ENCODE measurements around the gene ENO4. TPM values are rescaled to one million over a fixed set of nuclear protein-coding genes. Genes with fewer than 3 reads are reported as not detected.

The ENO4 gene
- total and polyA plus RNA-seq, 10 of the 15 experiments (the other 5 are each of a cell fraction or from before 2014, with no cell fraction given) = 0.12 to 0.37 (median 0.18) TPM; not detected in 7

GRCh38 chr10:116886772-116887171, 37.5 kb downstream of the ENO4 start (continued):
- no peak for TF ChIP-seq HSF1 (IDR thresholded peaks at IDR 0.05; ENCODE audit: low read depth, low read length)

GRCh38 chr10:116888380-116889055, 39.2 kb downstream of the ENO4 start:
- intact Hi-C loops (cut with micrococcal nuclease; ENCODE audit: unreplicated experiment) = no loop called here
- no peak overlapping the region for H2AFZ ChIP-seq (ENCODE audit: control insufficient read depth, low read depth, low read length)
- H4K20me1 ChIP-seq (ENCODE audit: control insufficient read depth, insufficient read depth) = no peaks in the 10 kb centered on the region
- POLR2A ChIA-PET = interaction anchor here (1.2 kb wide), 1 partner anchor 9 kb away, joined by 4 read pairs; no protein-coding TSS in a partner anchor
- CTCF ChIA-PET = interaction anchor here (1.5 kb wide), 1 partner anchor 24 kb away, joined by 3 read pairs; no protein-coding TSS in a partner anchor
- H3K79me2 ChIP-seq (ENCODE audit: control insufficient read depth, insufficient read depth, low read length) = no peaks in the 10 kb centered on the region
- DNase-seq (ENCODE audit: low read depth, low spot score) (no peak), ATAC-seq (no peak), FAIRE-seq (no peak)
- WGBS (ENCODE audit: insufficient coverage, insufficient replicate concordance, low lambda C conversion rate, missing lambda C conversion rate) = 46% methylated on average over 7 of the region's 7 CpGs
- H3K27me3 ChIP-seq (replicated peaks in 1 of 2; ENCODE audit: control insufficient read depth in 2 of 2, insufficient read depth in 2 of 2, low read length in 1 of 2) = peaks cover 0 to 3% of the 10 kb centered on the region in 2 experiments; a peak in 2 of 4 replicates
- BruUV-seq (replicated peaks) = no TSS peak
- SMC1A ChIA-PET (ENCODE audit: uncharacterized antibody, unreplicated experiment) = no interaction called here
- no peak overlapping the region for H3K27ac ChIP-seq (ENCODE audit: control insufficient read depth, insufficient read depth)
- no peaks in the 10 kb centered on the region for H3K9me3 ChIP-seq (replicated peaks; ENCODE audit: control insufficient read depth, insufficient read depth, low read length)
- no peaks in the 10 kb centered on the region for H3K36me3 ChIP-seq (ENCODE audit: control insufficient read depth in 2 of 2, insufficient read depth in 2 of 2, low read length in 1 of 2)
- no peak overlapping the region for H3K9ac ChIP-seq (ENCODE audit: control insufficient read depth, insufficient read depth, low read length)
- in situ Hi-C loops (cut with MboI) = no loop called here
- H3K4me3 ChIP-seq = no peak overlapping the region
- RAD21 ChIA-PET (ENCODE audit: unreplicated experiment) = no interaction called here
- H3K4me1 ChIP-seq (ENCODE audit: control insufficient read depth, insufficient read depth, low read length) = no peaks in the 10 kb centered on the region
- H3K4me2 ChIP-seq (ENCODE audit: control insufficient read depth, insufficient read depth) = no peak overlapping the region
- TF ChIP-seq PRDM15 (CRISPR knock-in tag; IDR thresholded peaks at IDR 0.05) (no peak), RB1 (IDR thresholded peaks at IDR 0.05; ENCODE audit: borderline replicate concordance) (no peak), RFX5 (IDR thresholded peaks at IDR 0.05; ENCODE audit: low read depth, low read length) (no peak), BMI1 (IDR thresholded peaks at IDR 0.05; ENCODE audit: borderline replicate concordance) (no peak), CBX5 (IDR thresholded peaks at IDR 0.05; ENCODE audit: low read depth) (no peak), CEBPB (IDR thresholded peaks at IDR 0.05; ENCODE audit: borderline replicate concordance in 1 of 2, low read depth in 2 of 2, low read length in 2 of 2) (no peak), POLR2AphosphoS5 (IDR thresholded peaks at IDR 0.05; ENCODE audit: low read length) (no peak), FOS (IDR thresholded peaks at IDR 0.05; ENCODE audit: borderline replicate concordance, extremely low read depth, insufficient read length) (no peak), POLR2A (IDR thresholded peaks at IDR 0.05; ENCODE audit: low read depth, low read length) (no peak), MYB (IDR thresholded peaks at IDR 0.05; ENCODE audit: borderline replicate concordance, low read depth, low read length) (no peak)
- TF ChIP-seq, protein P1, sequence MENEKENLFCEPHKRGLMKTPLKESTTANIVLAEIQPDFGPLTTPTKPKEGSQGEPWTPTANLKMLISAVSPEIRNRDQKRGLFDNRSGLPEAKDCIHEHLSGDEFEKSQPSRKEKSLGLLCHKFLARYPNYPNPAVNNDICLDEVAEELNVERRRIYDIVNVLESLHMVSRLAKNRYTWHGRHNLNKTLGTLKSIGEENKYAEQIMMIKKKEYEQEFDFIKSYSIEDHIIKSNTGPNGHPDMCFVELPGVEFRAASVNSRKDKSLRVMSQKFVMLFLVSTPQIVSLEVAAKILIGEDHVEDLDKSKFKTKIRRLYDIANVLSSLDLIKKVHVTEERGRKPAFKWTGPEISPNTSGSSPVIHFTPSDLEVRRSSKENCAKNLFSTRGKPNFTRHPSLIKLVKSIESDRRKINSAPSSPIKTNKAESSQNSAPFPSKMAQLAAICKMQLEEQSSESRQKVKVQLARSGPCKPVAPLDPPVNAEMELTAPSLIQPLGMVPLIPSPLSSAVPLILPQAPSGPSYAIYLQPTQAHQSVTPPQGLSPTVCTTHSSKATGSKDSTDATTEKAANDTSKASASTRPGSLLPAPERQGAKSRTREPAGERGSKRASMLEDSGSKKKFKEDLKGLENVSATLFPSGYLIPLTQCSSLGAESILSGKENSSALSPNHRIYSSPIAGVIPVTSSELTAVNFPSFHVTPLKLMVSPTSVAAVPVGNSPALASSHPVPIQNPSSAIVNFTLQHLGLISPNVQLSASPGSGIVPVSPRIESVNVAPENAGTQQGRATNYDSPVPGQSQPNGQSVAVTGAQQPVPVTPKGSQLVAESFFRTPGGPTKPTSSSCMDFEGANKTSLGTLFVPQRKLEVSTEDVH (IDR thresholded peaks at IDR 0.05; ENCODE audit: low read depth, partially characterized antibody) = no peak
- TF ChIP-seq, protein P2, sequence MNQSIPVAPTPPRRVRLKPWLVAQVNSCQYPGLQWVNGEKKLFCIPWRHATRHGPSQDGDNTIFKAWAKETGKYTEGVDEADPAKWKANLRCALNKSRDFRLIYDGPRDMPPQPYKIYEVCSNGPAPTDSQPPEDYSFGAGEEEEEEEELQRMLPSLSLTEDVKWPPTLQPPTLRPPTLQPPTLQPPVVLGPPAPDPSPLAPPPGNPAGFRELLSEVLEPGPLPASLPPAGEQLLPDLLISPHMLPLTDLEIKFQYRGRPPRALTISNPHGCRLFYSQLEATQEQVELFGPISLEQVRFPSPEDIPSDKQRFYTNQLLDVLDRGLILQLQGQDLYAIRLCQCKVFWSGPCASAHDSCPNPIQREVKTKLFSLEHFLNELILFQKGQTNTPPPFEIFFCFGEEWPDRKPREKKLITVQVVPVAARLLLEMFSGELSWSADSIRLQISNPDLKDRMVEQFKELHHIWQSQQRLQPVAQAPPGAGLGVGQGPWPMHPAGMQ (IDR thresholded peaks at IDR 0.05; ENCODE audit: borderline replicate concordance) = no peak
